ENCODE measurements around the gene TMIGD1.
A peak's percentile ranks its signal among the peaks of the same experiment; 100 is the strongest.

Gene TMIGD1

GRCh38 chr17:30290696-30291542 is 42.9 kb downstream of the TMIGD1 start:
- DNase-seq (ENCODE audit: low spot score): peak; percentile 14

- no peak for DNase-seq (ENCODE audit: low spot score)
Observed at GRCh38 chr17:30290077-30290476, 43.8 kb downstream of the TMIGD1 start.

- no peak for DNase-seq (ENCODE audit: low spot score)
Observed at GRCh38 chr17:30279156-30279555, 54.7 kb downstream of the TMIGD1 start.

GRCh38 chr17:30278032-30278431 is 55.8 kb downstream of the TMIGD1 start:
- DNase-seq (ENCODE audit: low spot score): peak; percentile 17

GRCh38 chr17:30275911-30276310 is 57.9 kb downstream of the TMIGD1 start:
- no peak for DNase-seq (ENCODE audit: low spot score)

- no peak for DNase-seq (ENCODE audit: low spot score)
Observed at GRCh38 chr17:30274887-30275286, 59.0 kb downstream of the TMIGD1 start.

- no peak for DNase-seq (ENCODE audit: low spot score)
Observed at GRCh38 chr17:30273373-30273772, 60.5 kb downstream of the TMIGD1 start.

GRCh38 chr17:30271102-30271501 is 62.8 kb downstream of the TMIGD1 start:
- no peak for DNase-seq (ENCODE audit: low spot score)

GRCh38 chr17:30267625-30268024 is 66.2 kb downstream of the TMIGD1 start:
- DNase-seq (ENCODE audit: low spot score): no peak

All from hematopoietic multipotent progenitor cell treated with erythropoietin and hydrocortisone succinate and interleukin-3 and kit ligand, for 15 days (in vitro differentiated cells).